Measurements from ENCODE around the gene VLDLR.

VLDLR gene

GRCh38 chr9:2622461-2623287 lies 1.1 kb downstream of the VLDLR start:
- no peak for DNase-seq

GRCh38 chr9:2623288-2624050 lies 1.9 kb downstream of the VLDLR start:
- DNase-seq: no peak

GRCh38 chr9:2624051-2624682 lies 2.6 kb downstream of the VLDLR start:
- DNase-seq: no peak

GRCh38 chr9:2625427-2625826 lies 3.8 kb downstream of the VLDLR start:
- DNase-seq: no peak

- no peak for DNase-seq
These were observed 7.3 kb downstream of the VLDLR start for GRCh38 chr9:2628919-2629318.

GRCh38 chr9:2630158-2630557 lies 8.6 kb downstream of the VLDLR start:
- DNase-seq: no peak

GRCh38 chr9:2631263-2631662 lies 9.7 kb downstream of the VLDLR start:
- no peak for DNase-seq

- DNase-seq: no peak
These were observed 12.6 kb downstream of the VLDLR start for GRCh38 chr9:2634153-2634552.

GRCh38 chr9:2634818-2635217 lies 13.2 kb downstream of the VLDLR start:
- DNase-seq: no peak

- no peak for DNase-seq
These were observed 14.3 kb downstream of the VLDLR start for GRCh38 chr9:2635922-2636321.

- DNase-seq: no peak
These were observed 15.8 kb downstream of the VLDLR start for GRCh38 chr9:2637390-2637789.

- DNase-seq: no peak
These were observed 17.5 kb downstream of the VLDLR start for GRCh38 chr9:2638871-2639673.

- no peak for DNase-seq
These were observed 18.2 kb downstream of the VLDLR start for GRCh38 chr9:2639786-2640185.

GRCh38 chr9:2640570-2640969 lies 19.0 kb downstream of the VLDLR start:
- no peak for DNase-seq

- no peak for DNase-seq
These were observed 19.4 kb downstream of the VLDLR start for GRCh38 chr9:2641033-2641432.

GRCh38 chr9:2642068-2642467 lies 20.5 kb downstream of the VLDLR start:
- no peak for DNase-seq

GRCh38 chr9:2645569-2645968 lies 24.0 kb downstream of the VLDLR start:
- DNase-seq: no peak

- no peak for DNase-seq
These were observed 33.9 kb downstream of the VLDLR start for GRCh38 chr9:2655411-2655901.

- no peak for DNase-seq
These were observed 35.8 kb downstream of the VLDLR start for GRCh38 chr9:2657427-2657826.

GRCh38 chr9:2662496-2662895 lies 40.9 kb downstream of the VLDLR start:
- no peak for DNase-seq

GRCh38 chr9:2663461-2664173 lies 42.0 kb downstream of the VLDLR start:
- no peak for DNase-seq

Data from NCI-H524 treated with DMSO at 0.1 percent for 48 hours (cell line).